LNCAP (cell line): Measurements from ENCODE around the gene ATP6V1C2.

Source experiments
- CTCF ChIP-seq: fragments of 450-650 bp; IDR thresholded peaks from 2 replicates; pipeline ENCODE4 v1.5.1; 2017; ENCODE audit warnings: mild to moderate bottlenecking

Gene ATP6V1C2

GRCh38 chr2:10764096-10764785, 42.8 kb downstream of the ATP6V1C2 start:
- TF ChIP-seq CTCF, result no peak

DNA sequence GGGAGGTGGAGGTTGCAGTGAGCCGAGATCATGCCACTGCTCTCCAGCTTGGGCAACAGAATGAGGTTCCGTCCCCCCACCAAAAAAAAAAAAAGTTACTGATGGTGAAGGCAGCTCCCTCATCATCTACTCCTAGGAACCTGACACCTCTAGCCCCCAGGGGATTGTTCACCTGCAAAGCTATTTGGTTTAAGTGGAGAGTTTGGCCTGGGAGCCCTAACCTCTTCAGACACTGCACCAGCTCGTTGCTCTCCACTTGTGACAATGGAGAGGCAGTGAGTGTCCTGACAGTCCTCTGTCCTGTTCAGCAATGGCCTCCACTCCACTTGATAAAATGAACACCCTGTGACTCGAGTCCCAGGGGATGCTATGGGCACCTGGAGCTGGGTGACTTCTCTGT, 43.5 kb downstream of the ATP6V1C2 start:
- no peak for TF ChIP-seq CTCF

DNA sequence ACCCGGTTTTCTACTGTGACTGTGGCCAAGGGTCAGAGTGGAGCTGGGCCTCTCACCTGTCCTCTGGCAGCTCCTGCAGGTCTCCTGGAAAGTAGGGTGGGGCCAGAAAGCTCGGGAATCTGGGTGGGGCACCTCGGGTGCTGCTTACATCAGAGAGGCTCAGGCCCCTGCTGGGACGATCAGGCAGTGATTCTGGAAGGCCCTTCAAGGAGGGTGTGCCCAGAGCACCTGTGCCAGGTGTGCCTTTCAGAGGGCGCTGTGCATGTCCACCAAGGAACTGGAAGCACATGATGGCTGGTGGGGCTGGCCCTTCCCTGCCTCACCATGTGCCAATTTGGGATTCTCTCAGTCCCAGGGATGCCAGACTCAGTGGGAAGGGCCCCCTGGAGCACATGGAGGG, 44.0 kb downstream of the ATP6V1C2 start:
- no peak for TF ChIP-seq CTCF

DNA sequence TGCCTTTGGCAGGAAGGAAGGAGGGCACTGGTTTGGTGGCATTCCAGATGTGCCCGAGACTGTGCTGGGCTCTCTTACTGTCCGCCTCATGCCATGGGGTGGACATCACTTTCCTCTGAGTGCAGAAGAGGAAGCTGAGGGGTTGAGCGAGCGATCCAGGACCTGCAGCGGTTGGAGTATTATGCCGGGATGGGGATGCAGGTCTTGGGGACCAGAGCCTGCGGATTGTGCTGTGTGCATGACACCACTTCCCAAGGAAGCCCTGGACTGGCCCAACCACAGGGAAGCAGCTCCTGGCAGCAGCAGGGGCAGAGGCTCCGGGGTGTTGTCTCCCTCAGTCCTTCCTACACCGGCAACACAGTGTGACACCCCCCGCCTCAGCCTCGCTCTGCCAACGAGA, 44.5 kb downstream of the ATP6V1C2 start:
- no peak for TF ChIP-seq CTCF

- no peak for TF ChIP-seq CTCF
Measured at GRCh38 chr2:10768063-10768507, 46.7 kb downstream of the ATP6V1C2 start.

- no peak for TF ChIP-seq CTCF
Measured at GRCh38 chr2:10770956-10771750, 49.7 kb downstream of the ATP6V1C2 start.

- TF ChIP-seq CTCF, result no peak
Measured at GRCh38 chr2:10771786-10772185, 50.4 kb downstream of the ATP6V1C2 start.
